ENCODE measurements around the gene CT47C1.

CT47C1 gene

GRCh38 chrX:119073200-119073905, 560 bp downstream of the CT47C1 start:
- DNase-seq (ENCODE audit: low read depth in 1 of 2, low spot score in 1 of 2): no peak

GRCh38 chrX:119073911-119074310, 1.1 kb downstream of the CT47C1 start:
- no peak for DNase-seq (ENCODE audit: low read depth in 1 of 2, low spot score in 1 of 2)

- no peak for DNase-seq (ENCODE audit: low read depth in 1 of 2, low spot score in 1 of 2)
Measured at GRCh38 chrX:119075270-119076025, 2.7 kb downstream of the CT47C1 start.

GRCh38 chrX:119082278-119082677, 9.5 kb downstream of the CT47C1 start:
- DNase-seq (ENCODE audit: low read depth in 1 of 2, low spot score in 1 of 2): no peak

- no peak for DNase-seq (ENCODE audit: low read depth in 1 of 2, low spot score in 1 of 2)
Measured at GRCh38 chrX:119084766-119085165, 12.0 kb downstream of the CT47C1 start.

- no peak for DNase-seq (ENCODE audit: low read depth in 1 of 2, low spot score in 1 of 2)
Measured at GRCh38 chrX:119087121-119087520, 14.3 kb downstream of the CT47C1 start.

- DNase-seq (ENCODE audit: low read depth in 1 of 2, low spot score in 1 of 2): no peak
Measured at GRCh38 chrX:119089619-119090018, 16.8 kb downstream of the CT47C1 start.

GRCh38 chrX:119090627-119091026, 17.8 kb downstream of the CT47C1 start:
- no peak for DNase-seq (ENCODE audit: low read depth in 1 of 2, low spot score in 1 of 2)

GRCh38 chrX:119093991-119094735, 21.4 kb downstream of the CT47C1 start:
- no peak for DNase-seq (ENCODE audit: low read depth in 1 of 2, low spot score in 1 of 2)

- no peak for DNase-seq (ENCODE audit: low read depth in 1 of 2, low spot score in 1 of 2)
Measured at GRCh38 chrX:119094819-119095218, 22.0 kb downstream of the CT47C1 start.

GRCh38 chrX:119095936-119096335, 23.1 kb downstream of the CT47C1 start:
- DNase-seq (ENCODE audit: low read depth in 1 of 2, low spot score in 1 of 2): no peak

GRCh38 chrX:119101168-119101567, 28.4 kb downstream of the CT47C1 start:
- DNase-seq (ENCODE audit: low read depth in 1 of 2, low spot score in 1 of 2): no peak

- no peak for DNase-seq (ENCODE audit: low read depth in 1 of 2, low spot score in 1 of 2)
Measured at GRCh38 chrX:119105826-119106225, 33.0 kb downstream of the CT47C1 start.

- no peak for DNase-seq (ENCODE audit: low read depth in 1 of 2, low spot score in 1 of 2)
Measured at GRCh38 chrX:119107206-119107605, 34.4 kb downstream of the CT47C1 start.

GRCh38 chrX:119118780-119119395, 46.1 kb downstream of the CT47C1 start:
- DNase-seq (ENCODE audit: low read depth in 1 of 2, low spot score in 1 of 2): peak in 1 of 2 donors; percentile 8

- DNase-seq (ENCODE audit: low read depth in 1 of 2, low spot score in 1 of 2): no peak
Measured at GRCh38 chrX:119121341-119121740, 48.5 kb downstream of the CT47C1 start.
